ENCODE results near the gene GMCL2. TPM values are rescaled to one million over a fixed set of nuclear protein-coding genes. Genes with fewer than 3 reads are reported as not detected.

The GMCL2 gene
- total RNA-seq, 2 donors from 2014 or later: 2.8 TPM; not detected in 1

DNA sequence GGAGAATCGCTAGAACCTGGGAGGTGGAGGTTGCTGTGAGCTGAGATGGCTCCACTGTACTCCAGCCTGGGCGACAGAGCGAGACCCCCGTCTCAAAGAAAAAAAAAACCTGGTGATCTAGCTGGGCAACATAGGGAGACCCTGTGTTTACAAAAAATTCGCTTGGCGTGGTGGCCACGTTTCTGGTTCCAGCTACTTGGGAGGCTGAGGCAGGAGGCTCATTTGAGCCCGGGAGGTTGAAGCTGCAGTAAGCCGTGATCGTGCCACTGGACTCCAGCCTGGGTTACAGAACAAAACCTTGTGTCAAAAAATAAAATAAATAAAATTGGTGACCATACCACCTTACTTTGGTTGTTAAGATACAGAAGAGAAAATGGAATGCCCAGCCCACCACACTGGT is 15.4 kb upstream of the GMCL2 start:
- Histone ChIP-seq H3K4me1 (replicated peaks) (peaks cover 13% of the 10 kb centered on the region), H3K4me3 (no peak overlapping the region), H3K9me3 (no peaks in the 10 kb centered on the region), H3K27me3 (replicated peaks; ENCODE audit: insufficient read depth) (no peaks in the 10 kb centered on the region), H3K36me3 (no peaks in the 10 kb centered on the region), H3K27ac (no peak overlapping the region)
- intact Hi-C loops (cut with DNase I): no loop called here
- WGBS: 93% methylated on average over 10 of the region's 10 CpGs
- no peak for DNase-seq (ENCODE audit: low spot score)
- TF ChIP-seq, protein P1, sequence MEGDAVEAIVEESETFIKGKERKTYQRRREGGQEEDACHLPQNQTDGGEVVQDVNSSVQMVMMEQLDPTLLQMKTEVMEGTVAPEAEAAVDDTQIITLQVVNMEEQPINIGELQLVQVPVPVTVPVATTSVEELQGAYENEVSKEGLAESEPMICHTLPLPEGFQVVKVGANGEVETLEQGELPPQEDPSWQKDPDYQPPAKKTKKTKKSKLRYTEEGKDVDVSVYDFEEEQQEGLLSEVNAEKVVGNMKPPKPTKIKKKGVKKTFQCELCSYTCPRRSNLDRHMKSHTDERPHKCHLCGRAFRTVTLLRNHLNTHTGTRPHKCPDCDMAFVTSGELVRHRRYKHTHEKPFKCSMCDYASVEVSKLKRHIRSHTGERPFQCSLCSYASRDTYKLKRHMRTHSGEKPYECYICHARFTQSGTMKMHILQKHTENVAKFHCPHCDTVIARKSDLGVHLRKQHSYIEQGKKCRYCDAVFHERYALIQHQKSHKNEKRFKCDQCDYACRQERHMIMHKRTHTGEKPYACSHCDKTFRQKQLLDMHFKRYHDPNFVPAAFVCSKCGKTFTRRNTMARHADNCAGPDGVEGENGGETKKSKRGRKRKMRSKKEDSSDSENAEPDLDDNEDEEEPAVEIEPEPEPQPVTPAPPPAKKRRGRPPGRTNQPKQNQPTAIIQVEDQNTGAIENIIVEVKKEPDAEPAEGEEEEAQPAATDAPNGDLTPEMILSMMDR (IDR thresholded peaks at IDR 0.05): no peak
- no peak for TF ChIP-seq POLR2AphosphoS5 (IDR thresholded peaks at IDR 0.05)
- TF ChIP-seq POLR2A (IDR thresholded peaks at IDR 0.05): no peak

DNA sequence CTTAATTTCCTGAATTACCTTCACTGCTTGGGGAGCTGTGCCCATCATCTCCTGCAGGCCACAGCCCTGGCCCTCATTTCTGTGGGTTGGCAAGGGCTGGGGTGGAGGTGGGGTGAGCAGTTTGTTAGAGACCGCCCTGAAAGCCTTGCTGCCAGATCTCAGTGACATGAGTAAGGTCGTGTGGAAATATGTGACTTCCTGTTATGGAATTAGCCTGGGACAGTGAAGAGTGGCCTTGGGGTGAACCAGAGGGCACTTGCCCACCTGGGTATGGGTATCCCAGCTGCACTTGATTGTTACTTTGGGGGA is 14.7 kb upstream of the GMCL2 start:
- intact Hi-C loops (cut with DNase I): no loop called here
- no peak for DNase-seq (ENCODE audit: low spot score)

DNA sequence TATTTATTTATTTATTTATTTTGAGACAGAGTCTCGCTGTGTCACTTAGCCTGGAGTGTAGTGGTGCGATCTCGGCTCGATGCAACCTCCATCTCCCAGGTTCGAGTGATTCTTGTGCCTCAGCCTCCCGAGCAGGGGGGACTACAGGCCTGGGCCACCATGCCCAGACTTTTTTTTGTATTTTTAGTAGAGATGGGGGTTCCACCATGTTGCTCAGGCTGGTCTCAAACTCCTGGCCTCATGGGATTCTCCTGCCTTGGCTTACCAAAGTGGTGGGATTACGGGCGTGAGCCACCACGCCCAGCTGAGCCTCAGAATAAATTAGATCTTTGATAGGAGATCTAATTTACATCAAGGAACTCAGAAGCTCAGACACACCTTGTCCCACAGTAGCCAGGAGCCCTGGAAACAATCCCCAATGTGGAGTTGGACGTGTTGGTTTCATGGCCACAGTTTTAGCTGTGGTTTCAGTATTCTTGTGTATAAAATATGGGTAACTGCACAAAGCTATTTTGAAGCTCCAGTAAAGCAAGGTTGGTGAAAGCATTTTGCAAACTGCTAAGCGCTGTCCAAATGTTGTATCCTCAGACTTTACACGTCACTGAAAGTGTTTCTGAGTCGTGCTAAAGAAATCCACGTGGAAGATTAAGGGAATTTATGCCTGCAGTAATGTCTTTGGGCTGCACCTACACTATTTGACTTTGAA is 14.2 kb upstream of the GMCL2 start:
- 86% methylated on average over 14 of the region's 14 CpGs for WGBS

More for the DNA sequence above, 14.7 kb upstream of the GMCL2 start:
- no peaks in the 10 kb centered on the region for H3K27me3 ChIP-seq (replicated peaks; ENCODE audit: insufficient read depth)
- TF ChIP-seq, protein P1 (IDR thresholded peaks at IDR 0.05): no peak
- TF ChIP-seq POLR2AphosphoS5 (IDR thresholded peaks at IDR 0.05): no peak
- TF ChIP-seq POLR2A (IDR thresholded peaks at IDR 0.05): no peak
- H3K36me3 ChIP-seq: no peaks in the 10 kb centered on the region
- peaks cover 11% of the 10 kb centered on the region for H3K4me1 ChIP-seq (replicated peaks)
- H3K4me3 ChIP-seq: no peak overlapping the region
- H3K9me3 ChIP-seq: no peaks in the 10 kb centered on the region
- 51% methylated on average over 2 of the region's 2 CpGs for WGBS
- no peak overlapping the region for H3K27ac ChIP-seq

DNA sequence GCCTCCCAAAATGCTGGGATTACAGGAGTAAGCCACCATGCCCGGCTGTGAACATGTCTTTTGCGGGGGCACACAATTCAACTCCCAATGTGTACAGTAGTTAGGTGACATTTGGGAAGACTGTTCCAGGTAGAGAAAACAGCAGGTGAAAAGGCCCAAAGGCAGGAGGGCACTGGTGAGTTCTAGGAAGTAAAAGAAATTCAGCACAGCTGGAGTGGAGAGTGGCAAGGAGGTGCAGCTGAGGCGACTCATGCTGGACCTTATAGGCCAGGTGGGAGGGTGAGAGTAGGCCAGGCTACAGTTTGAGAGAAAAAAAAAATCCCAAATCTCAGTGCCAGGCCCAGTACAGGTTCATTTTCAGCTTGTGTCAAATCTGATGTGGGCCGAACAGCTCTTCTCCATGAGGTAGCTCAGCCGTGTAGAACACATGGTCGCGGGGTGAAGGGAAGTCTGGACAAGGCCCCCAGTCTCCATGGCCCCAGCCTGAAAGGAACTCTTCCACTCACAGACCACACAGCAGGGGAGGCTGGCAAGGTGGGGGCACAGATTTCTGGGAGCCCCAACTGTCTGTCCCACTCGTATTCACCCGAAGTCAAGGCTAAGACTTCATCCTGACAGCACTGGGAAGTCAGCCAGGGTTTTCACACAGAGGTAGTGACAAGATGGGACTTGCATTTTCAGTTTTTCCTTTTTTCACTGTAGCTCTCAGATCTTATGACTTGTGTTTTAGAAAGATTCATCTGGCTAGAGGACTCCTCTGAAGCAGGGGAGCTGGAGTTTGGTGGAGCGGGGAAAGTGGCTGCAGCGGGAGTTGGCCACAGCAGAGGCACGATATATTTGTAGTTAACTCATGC is 12.6 kb upstream of the GMCL2 start:
- no peak overlapping the region for H3K27ac ChIP-seq
- intact Hi-C loops (cut with DNase I): no loop called here
- no peaks in the 10 kb centered on the region for H3K9me3 ChIP-seq
- no peaks in the 10 kb centered on the region for H3K27me3 ChIP-seq (replicated peaks; ENCODE audit: insufficient read depth)
- WGBS: 48% methylated on average over 12 of the region's 12 CpGs
- TF ChIP-seq, protein P1 (IDR thresholded peaks at IDR 0.05): no peak
- TF ChIP-seq POLR2AphosphoS5 (IDR thresholded peaks at IDR 0.05): peak; percentile 23
- H3K4me3 ChIP-seq: no peak overlapping the region
- no peaks in the 10 kb centered on the region for H3K4me1 ChIP-seq (replicated peaks)
- peak; percentile 57 for DNase-seq (ENCODE audit: low spot score)
- no peaks in the 10 kb centered on the region for H3K36me3 ChIP-seq

More for the DNA sequence above, 14.2 kb upstream of the GMCL2 start:
- no peak for DNase-seq (ENCODE audit: low spot score)
- H3K27ac ChIP-seq: no peak overlapping the region
- intact Hi-C loops (cut with DNase I): no loop called here
- H3K4me1 ChIP-seq (replicated peaks): peaks cover 6% of the 10 kb centered on the region
- H3K27me3 ChIP-seq (replicated peaks; ENCODE audit: insufficient read depth): no peaks in the 10 kb centered on the region
- TF ChIP-seq POLR2AphosphoS5 (IDR thresholded peaks at IDR 0.05): no peak
- TF ChIP-seq, protein P1 (IDR thresholded peaks at IDR 0.05): no peak
- no peak for TF ChIP-seq POLR2A (IDR thresholded peaks at IDR 0.05)
- no peaks in the 10 kb centered on the region for H3K36me3 ChIP-seq
- no peak overlapping the region for H3K4me3 ChIP-seq
- H3K9me3 ChIP-seq: no peaks in the 10 kb centered on the region

All from prostate gland (tissue), 2 donors.